Hepatocyte (in vitro differentiated cells): ENCODE data around the gene CNR1. TPM values are rescaled to one million over a fixed set of nuclear protein-coding genes. Genes with fewer than 3 reads are reported as not detected.

Source experiments
- DNase-seq: peaks from one replicate; pipeline ENCODE4 v3.0.0-alpha.2; 2016; ENCODE audit warnings: low spot score
- H2AFZ ChIP-seq: fragments of 200-600 bp; sonication (generic); 2 replicates; pipeline ENCODE4 v1.6.0; 2016; ENCODE audit warnings: antibody characterized with exemption, mild to moderate bottlenecking
- H3K27ac ChIP-seq: fragments of 200-600 bp; sonication (generic); 2 replicates; pipeline ENCODE4 v1.5.1; 2016; ENCODE audit warnings: mild to moderate bottlenecking
- H3K27me3 ChIP-seq: fragments of 200-600 bp; sonication (generic); 2 replicates; pipeline ENCODE4 v1.6.1; 2016
- H3K36me3 ChIP-seq: fragments of 200-600 bp; sonication (generic); replicated peaks from 2 replicates; pipeline ENCODE4 v1.5.1; 2016; ENCODE audit warnings: low read depth; ENCODE audit not compliant: insufficient read depth
- H3K4me1 ChIP-seq: fragments of 200-600 bp; sonication (generic); 2 replicates; pipeline ENCODE4 v1.5.1; 2016; ENCODE audit warnings: mild to moderate bottlenecking, moderate library complexity; ENCODE audit not compliant: insufficient read depth
- H3K4me2 ChIP-seq: fragments of 200-600 bp; sonication (generic); 2 replicates; pipeline ENCODE4 v1.6.0; 2016
- H3K4me3 ChIP-seq: fragments of 200-600 bp; sonication (generic); 2 replicates; pipeline ENCODE4 v1.5.1; 2016; ENCODE audit warnings: mild to moderate bottlenecking
- H3K79me2 ChIP-seq: fragments of 200-600 bp; sonication (generic); 2 replicates; pipeline ENCODE4 v1.6.0; 2017; ENCODE audit warnings: mild to moderate bottlenecking
- H3K9me2 ChIP-seq: fragments of 200-600 bp; sonication (generic); replicated peaks from 2 replicates; pipeline ENCODE4 v1.6.0; 2017; ENCODE audit warnings: mild to moderate bottlenecking; ENCODE audit not compliant: insufficient read depth
- H3K9me3 ChIP-seq: fragments of 200-600 bp; sonication (generic); 2 replicates; pipeline ENCODE4 v1.5.1; 2016; ENCODE audit warnings: low read depth, mild to moderate bottlenecking
- H4K20me1 ChIP-seq: fragments of 200-600 bp; sonication (generic); 2 replicates; pipeline ENCODE4 v1.6.0; 2016; ENCODE audit warnings: mild to moderate bottlenecking; ENCODE audit not compliant: insufficient read depth, poor library complexity, severe bottlenecking
- EZH2 ChIP-seq: fragments of 200-600 bp; sonication (generic); IDR thresholded peaks from 2 replicates; pipeline ENCODE4 v1.6.1; 2016; ENCODE audit warnings: antibody characterized with exemption, mild to moderate bottlenecking, borderline replicate concordance
- EZH2phosphoT487 ChIP-seq: fragments of 200-600 bp; sonication (generic); IDR thresholded peaks from one replicate; pipeline ENCODE4 v1.6.1; 2018; ENCODE audit warnings: antibody characterized with exemption, mild to moderate bottlenecking, low read depth, moderate library complexity; ENCODE audit not compliant: unreplicated experiment, severe bottlenecking
- WGBS: methylation state at CpG from one replicate; pipeline ENCODE4 v1.1.6; 2016; ENCODE audit warnings: low lambda C conversion rate; ENCODE audit errors: missing lambda C conversion rate; 5-methylcytosine and 5-hydroxymethylcytosine counted together
- polyA plus RNA-seq: library from polyadenylated mRNA; unstranded; fragments of >200 nt; fragmentation: Nextera tagmentation; extraction: Ambion mirVana; gene quantifications from 2 replicates; pipeline ENCODE4 v1.2.1, GENCODE V29; 2016
- total RNA-seq: library from RNA; depleted of rRNA; stranded (reverse); fragments of >200 nt; gene quantifications from 2 replicates; pipeline ENCODE4 v1.2.3, GENCODE V29; 2014
- TF ChIP-seq, protein P1 (sequence below): fragments of 200-600 bp; sonication (generic); IDR thresholded peaks from 2 replicates; pipeline ENCODE4 v1.5.1; 2016; ENCODE audit warnings: antibody characterized with exemption, mild to moderate bottlenecking; ENCODE audit not compliant: poor library complexity

Gene CNR1
- total and polyA plus RNA-seq, 2 experiments from 2014 or later, result 1.1 to 5.2 TPM

DNA sequence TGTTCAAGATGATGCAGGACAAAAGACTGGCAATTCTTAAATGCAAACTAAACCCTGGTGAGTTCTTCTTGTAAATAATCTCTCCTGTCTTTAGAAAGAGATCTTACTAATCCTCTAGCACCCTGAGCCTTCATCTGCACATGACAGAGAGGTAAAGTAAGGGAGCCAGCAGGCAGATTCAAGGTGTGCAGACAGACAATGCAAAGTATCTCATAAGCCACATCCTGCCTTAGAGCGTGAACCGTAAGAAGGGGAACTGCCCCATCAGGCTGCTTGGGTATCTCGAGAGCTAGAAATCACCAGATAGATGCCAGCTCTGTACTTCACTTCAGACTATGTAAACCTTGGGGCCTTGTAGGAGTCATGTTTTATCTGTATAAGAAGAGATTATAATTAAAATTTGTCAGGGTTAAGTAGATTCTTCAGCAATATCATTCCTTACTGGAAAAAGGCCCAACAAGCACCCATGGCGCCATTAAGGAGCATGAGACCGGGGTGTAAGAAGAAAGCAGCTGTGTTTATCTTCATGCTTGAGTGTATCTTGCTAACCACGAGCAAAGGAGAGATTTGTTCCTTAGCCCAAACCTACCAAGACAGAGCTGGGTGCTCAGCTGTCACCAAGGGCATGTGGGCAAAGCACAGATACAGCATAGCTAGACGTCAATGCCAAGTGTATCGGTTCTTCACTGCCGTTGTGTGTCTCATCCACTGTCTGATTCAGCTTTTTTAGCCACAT is 24.4 kb downstream of the CNR1 start:
- no peak overlapping the region for H2AFZ ChIP-seq
- 84% methylated on average over 9 of the region's 9 CpGs for WGBS
- no peaks in the 10 kb centered on the region for H3K9me3 ChIP-seq
- no peaks in the 10 kb centered on the region for H3K36me3 ChIP-seq
- no peaks in the 10 kb centered on the region for H3K79me2 ChIP-seq
- no peak overlapping the region for H3K4me2 ChIP-seq
- H4K20me1 ChIP-seq, result no peaks in the 10 kb centered on the region
- TF ChIP-seq, protein P1, sequence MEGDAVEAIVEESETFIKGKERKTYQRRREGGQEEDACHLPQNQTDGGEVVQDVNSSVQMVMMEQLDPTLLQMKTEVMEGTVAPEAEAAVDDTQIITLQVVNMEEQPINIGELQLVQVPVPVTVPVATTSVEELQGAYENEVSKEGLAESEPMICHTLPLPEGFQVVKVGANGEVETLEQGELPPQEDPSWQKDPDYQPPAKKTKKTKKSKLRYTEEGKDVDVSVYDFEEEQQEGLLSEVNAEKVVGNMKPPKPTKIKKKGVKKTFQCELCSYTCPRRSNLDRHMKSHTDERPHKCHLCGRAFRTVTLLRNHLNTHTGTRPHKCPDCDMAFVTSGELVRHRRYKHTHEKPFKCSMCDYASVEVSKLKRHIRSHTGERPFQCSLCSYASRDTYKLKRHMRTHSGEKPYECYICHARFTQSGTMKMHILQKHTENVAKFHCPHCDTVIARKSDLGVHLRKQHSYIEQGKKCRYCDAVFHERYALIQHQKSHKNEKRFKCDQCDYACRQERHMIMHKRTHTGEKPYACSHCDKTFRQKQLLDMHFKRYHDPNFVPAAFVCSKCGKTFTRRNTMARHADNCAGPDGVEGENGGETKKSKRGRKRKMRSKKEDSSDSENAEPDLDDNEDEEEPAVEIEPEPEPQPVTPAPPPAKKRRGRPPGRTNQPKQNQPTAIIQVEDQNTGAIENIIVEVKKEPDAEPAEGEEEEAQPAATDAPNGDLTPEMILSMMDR, result no peak
- TF ChIP-seq EZH2phosphoT487 (no peak), EZH2 (no peak)
- no peaks in the 10 kb centered on the region for H3K27me3 ChIP-seq
- no peak overlapping the region for H3K4me3 ChIP-seq
- no peak for DNase-seq
- no peak overlapping the region for H3K27ac ChIP-seq
- H3K4me1 ChIP-seq, result no peaks in the 10 kb centered on the region
- H3K9me2 ChIP-seq, result no peaks in the 10 kb centered on the region

DNA sequence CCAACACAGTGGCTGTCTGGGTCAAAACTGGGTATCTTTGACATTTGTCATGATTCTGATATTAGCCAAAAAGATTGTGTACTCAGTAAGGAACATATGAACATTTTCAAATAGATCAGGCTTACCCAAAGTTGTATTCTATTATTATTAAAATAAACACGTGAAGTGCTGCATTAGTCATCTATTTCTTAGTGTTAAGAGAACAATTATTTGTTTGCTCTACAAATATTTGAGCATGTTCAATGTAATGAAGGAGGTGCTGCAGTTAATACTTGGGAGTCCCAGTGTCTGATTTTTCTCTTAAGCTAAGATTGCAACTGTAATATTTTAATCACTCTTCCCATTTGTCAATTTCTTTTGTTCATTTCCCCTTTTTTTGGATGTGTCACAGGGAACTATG is 28.2 kb downstream of the CNR1 start:
- Histone ChIP-seq H3K79me2 (no peaks in the 10 kb centered on the region), H3K4me1 (no peaks in the 10 kb centered on the region), H3K4me2 (no peak overlapping the region), H3K4me3 (no peak overlapping the region), H3K27ac (no peak overlapping the region), H3K36me3 (no peaks in the 10 kb centered on the region), H4K20me1 (no peaks in the 10 kb centered on the region), H3K9me2 (no peaks in the 10 kb centered on the region), H3K9me3 (no peaks in the 10 kb centered on the region), H2AFZ (no peak overlapping the region), H3K27me3 (no peaks in the 10 kb centered on the region)
- 78% methylated on average over 1 of the region's 1 CpG for WGBS
- no peak for DNase-seq
- TF ChIP-seq EZH2 (no peak), EZH2phosphoT487 (no peak)
- TF ChIP-seq, protein P1, result no peak

DNA sequence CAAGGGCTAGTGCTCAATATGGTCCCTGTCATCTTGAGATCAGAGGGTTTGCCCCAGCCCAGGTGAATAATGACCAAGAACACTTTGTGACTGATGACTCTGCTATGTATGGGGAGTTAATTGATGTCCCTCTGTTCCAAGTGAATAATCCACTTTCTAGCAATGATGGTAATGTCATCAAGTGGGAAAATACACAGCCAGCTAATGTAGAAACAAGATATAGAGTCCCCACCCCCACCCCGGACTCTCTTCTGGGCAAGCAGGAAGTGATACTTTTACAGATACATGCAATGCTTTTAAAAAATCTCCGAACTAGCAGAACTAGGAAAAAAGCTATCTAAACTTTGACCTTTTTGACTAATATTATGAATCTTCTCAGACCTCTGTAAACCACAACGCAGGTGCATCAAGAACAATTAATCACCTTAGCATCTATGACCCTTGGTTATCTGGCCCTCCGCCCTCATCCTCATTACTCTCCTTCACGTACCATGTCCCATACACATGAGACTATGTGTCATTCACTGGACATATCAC is 30.5 kb downstream of the CNR1 start:
- DNase-seq, result no peak
- TF ChIP-seq, protein P1, result no peak
- TF ChIP-seq EZH2 (no peak), EZH2phosphoT487 (no peak)
- no peak overlapping the region for H3K27ac ChIP-seq

More for the DNA sequence above, 30.5 kb downstream of the CNR1 start:
- H3K4me1 ChIP-seq, result no peaks in the 10 kb centered on the region
- H3K79me2 ChIP-seq, result no peaks in the 10 kb centered on the region
- WGBS, result 89% methylated on average over 5 of the region's 5 CpGs
- H3K4me2 ChIP-seq, result no peak overlapping the region
- no peaks in the 10 kb centered on the region for H3K9me3 ChIP-seq
- H3K36me3 ChIP-seq, result no peaks in the 10 kb centered on the region
- H4K20me1 ChIP-seq, result no peaks in the 10 kb centered on the region
- H3K4me3 ChIP-seq, result no peak overlapping the region
- H3K9me2 ChIP-seq, result no peaks in the 10 kb centered on the region
- no peaks in the 10 kb centered on the region for H3K27me3 ChIP-seq
- no peak overlapping the region for H2AFZ ChIP-seq
